AG08395 (cell line): ENCODE results near the gene URB2.
A peak's percentile ranks its signal among the peaks of the same experiment; 100 is the strongest.

Experiments
- DNase-seq: peaks from one replicate; pipeline ENCODE4 v3.0.0; 2012; ENCODE audit warnings: mixed read lengths, low spot score

Gene URB2

DNA sequence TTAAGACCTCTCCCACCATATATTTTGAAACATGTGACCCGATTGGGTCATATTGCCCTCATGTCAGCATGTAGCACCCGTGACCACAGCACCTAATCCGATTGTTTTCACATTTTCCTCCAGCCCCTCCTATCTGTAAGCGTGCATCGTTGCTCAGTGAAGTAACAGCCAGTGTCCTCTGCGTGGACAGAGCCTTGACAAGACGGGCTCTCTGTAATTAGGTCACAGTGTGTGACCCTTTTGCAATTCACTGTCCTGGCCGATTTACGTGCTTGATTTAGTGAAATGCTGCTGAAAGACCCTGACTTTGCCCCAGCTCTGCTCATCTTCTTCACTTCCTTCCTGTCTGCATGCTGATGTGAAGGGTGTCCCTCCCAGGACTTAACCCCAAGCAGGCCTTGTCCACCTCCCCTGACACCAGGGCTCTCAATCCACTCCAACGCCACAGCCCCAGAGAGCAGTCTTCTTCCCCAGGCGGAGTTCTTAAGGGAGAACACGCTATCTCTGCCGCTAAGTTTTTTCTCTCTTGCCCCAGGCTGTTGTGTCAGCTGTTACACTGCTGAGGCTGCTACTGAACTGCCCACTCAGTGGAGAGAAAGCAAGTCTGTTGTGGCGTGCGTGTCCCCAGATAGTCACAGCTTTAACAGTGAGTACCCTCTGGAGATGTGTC is 19.4 kb downstream of the URB2 start:
- no peak for DNase-seq

GRCh38 chr1:229648406-229648805 is 22.4 kb downstream of the URB2 start:
- no peak for DNase-seq

DNA sequence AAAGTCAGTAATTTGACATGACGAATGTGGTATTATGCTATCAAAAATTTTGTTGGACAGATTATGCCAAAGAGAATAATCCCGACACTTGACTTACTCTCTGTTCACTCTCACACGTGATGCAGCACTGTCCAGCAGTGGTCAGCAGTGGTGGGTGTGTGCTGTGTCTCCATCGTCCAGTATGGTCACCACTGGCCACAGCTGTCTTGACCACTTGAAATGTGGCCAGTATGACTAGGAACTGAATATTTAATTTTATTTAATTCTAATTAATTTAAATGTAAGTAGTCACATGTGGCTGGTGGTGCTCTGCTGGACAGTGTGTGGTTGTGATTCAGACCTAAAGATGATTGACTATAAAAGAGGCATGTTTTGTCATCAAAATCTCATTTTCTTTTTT is 24.0 kb downstream of the URB2 start:
- DNase-seq = no peak

- DNase-seq = no peak
Measured at GRCh38 chr1:229651546-229651945, 25.5 kb downstream of the URB2 start.

- no peak for DNase-seq
Measured at GRCh38 chr1:229653420-229653819, 27.4 kb downstream of the URB2 start.

DNA sequence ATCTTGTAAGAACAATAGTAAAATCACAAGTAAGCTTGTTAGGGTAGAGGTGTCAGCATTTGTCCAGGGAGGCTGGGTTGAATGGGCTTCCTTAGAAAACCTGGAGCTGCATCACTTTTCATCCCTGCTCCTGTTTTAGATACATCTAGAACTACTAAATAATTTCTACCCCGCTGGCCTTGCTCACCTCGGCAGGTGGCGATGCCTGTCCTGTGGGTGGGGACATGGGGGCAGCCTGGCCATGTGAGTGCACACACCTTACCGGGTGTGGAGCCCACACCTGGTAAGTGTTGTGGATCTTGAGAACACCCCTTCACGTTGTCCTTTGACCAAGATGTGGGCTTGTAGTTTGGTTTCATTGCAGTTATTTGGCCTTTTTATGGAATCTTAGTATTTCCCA is 29.7 kb downstream of the URB2 start:
- DNase-seq = no peak

DNA sequence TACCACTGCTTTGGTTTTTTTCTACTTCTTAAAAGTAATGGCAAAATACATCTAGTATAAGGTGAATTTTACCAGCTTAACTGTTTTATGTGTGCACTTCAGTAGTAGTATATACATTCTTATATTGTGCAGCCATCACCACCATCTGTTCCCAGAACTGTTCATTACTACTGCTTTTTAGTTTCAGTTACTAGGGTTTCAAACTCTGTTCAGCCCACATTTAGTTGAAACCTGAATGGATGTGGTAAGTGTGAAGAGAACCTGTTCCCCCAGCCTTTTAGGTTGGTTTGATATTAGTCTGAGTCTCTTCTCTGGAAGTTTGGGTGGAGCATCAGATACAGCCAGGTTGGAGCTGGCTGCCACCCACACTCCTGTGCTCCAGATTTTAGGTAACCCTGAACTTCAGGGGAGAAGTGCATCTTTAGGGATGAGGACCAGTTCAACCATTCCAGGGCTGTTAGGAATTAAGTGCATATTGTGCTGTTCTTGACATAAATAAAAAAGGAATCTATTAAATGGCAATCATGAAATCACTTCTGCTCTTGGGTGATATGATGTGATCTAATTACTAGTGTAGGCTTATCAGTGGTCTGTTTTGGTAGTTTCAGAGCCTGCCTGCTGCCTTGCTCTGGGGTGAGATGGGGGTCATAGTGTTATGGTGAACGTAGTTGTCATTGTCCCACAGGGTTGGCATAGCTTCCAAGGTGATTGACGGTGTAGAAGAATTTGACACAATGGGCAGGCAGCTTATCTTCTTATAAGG is 32.1 kb downstream of the URB2 start:
- DNase-seq = no peak

GRCh38 chr1:229661022-229661877 is 35.2 kb downstream of the URB2 start:
- peak; percentile 92 for DNase-seq

GRCh38 chr1:229661897-229662296 is 35.9 kb downstream of the URB2 start:
- no peak for DNase-seq

- no peak for DNase-seq
Measured at GRCh38 chr1:229664133-229664689, 38.2 kb downstream of the URB2 start.

DNA sequence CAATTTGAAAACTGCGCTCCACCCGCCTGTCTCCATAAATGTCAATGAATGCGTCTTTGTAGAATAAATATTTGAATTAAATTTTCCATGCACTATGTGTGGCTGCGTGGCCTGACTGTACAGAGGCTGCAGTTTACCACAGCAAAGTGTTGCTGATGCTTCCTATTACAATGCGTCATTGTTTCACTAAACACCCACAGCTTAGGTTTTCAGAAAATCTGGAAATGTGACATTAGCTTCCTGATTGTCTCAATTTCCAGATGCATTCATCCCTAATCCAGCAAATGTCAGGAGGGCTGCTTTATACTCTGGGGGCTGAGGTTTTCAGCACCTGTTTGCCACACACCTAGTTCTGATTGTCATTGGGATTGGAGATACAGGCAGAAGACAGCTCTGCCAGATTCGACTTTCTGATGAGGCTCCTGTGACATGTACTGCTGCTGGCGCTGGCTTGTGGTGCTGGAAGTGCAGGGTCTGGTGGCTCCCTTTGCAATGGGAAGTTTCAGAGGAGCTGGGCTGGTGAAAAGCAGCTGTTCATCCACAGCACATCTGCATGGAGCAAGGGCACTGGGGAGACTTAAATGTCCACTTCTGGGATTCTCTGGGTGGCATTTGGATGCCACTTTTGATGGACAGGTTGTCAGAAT is 40.0 kb downstream of the URB2 start:
- DNase-seq = no peak

- no peak for DNase-seq
Measured at GRCh38 chr1:229666585-229666984, 40.5 kb downstream of the URB2 start.

DNA sequence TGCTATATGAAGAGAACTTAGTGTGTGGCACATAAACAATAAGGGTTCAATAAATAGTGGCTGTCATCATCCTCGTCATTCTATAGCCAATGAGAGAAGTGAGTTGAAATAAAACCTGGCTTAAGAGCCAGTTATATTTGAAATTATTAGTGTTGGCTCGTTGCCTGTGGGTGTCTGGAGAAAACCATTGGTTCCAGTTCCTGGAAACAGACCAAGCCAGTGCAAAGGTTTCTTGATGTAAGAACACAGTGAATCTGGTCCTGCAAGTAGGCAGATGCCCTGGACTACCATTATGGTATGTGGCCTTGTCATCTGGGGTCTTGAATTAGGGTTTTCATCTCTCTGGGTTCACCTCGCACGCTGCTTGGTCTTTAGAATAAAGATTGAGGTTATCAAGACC is 43.3 kb downstream of the URB2 start:
- no peak for DNase-seq

DNA sequence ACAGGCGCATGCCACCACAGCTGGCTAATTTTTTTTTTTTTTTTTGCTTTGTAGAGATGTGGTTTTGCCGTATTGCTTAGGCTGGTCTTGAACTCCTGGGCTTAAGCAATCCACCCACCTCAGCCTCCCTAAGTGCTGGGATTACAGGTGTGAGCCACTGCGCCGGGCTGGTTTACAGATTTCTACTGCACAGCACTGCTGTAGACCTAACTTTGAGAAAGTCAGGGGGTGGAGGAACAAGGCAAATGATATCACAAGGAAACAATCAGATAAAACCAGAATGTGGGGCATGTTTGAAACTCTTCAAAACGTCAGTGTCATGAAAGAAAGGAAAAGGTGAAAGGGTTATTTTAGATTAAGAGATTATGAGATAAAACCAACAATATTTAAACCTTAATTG is 45.3 kb downstream of the URB2 start:
- DNase-seq = no peak

DNA sequence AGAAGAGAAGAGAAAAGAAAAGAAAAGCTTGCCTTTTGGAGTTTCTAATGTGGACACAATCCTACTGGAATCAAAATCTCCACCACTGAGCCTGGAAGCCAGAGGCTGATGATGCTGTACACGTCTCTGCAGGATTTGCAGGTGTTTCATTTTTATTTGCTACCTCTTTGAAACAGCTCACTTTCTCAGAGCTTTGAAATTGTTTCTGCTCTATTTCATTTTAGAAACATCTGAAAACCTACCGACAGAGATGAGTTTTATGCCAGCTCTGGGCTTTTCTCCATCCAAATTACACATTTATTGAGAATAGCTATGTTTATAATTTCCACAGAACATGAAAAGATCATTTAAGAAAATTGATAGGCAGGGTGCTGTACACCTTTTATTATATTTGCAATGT is 46.2 kb downstream of the URB2 start:
- no peak for DNase-seq

DNA sequence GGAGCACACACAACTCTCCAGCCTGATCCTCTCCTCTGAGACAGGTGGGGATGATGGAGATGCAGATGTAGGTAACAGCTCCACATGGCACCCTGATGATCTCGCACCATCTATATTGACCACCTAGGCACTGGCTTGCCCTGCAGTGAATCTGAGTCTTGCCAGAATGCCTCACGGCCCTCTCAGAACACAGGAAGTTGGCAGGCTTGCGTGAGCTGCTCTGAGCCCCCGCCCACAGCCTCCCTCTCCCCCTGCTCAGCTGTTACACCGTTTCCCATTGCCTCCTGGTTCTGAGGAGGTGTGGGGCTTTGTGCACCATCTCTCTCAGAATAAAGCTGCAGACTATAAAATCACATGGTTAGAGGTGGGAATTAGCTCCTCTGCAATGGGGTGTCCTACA is 48.0 kb downstream of the URB2 start:
- no peak for DNase-seq

DNA sequence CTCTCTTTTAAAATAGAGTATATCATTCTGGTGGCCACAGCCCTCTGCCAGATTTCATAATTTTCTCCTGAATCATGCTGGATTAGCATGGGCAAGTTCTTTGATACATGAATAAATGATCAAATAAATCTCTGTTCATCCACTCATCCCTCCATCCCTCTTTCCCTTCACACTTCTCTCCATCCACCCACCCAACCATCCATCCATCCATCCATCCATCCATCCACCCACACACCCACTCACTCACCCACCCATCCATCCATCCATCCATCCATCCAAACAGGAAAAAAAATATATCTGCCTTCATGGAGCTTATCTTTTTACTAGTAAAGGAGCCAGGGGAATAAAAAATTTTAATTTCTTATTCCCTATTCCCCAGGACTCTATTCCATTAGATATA is 49.3 kb downstream of the URB2 start:
- DNase-seq = no peak

DNA sequence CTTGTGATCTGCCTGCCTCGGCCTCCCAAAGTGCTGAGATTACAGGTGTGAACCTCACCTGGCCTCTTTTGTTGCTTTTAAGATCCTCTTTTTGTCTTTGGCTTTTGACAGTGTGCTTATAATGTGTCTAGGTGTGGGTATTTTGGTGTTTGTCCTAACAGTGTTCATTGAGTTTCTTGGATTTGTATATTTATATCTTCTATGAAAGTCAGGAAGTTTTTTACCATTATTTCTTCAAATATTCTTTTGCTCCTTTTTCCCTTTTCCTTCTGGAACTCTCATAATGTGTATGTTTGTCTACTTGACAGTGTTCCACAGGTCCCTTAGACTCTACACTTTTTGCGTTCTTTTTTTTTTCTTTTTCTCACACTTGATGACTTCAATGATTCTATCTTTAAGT is 59.1 kb downstream of the URB2 start:
- no peak for DNase-seq

GRCh38 chr1:229689273-229689672 is 63.2 kb downstream of the URB2 start:
- no peak for DNase-seq

DNA sequence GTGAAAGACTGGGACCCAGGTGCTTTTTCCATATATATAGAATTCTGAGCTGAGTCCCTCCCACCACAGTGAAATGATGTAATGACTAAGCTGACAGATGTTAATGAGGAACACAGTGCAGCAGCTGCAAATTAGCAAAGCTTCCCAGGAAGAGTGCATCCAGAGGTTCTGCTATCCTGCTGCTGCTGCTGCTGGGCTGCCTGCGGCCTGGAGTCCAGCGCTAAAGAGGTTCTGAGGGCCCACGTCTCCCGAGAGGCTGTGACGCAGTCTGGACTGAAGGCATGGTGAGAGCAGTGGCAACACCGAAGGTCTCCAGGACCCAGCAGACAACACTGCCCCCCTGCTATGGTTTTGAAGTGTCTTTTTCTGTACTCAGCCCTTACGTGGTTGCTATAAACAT is 63.9 kb downstream of the URB2 start:
- no peak for DNase-seq

DNA sequence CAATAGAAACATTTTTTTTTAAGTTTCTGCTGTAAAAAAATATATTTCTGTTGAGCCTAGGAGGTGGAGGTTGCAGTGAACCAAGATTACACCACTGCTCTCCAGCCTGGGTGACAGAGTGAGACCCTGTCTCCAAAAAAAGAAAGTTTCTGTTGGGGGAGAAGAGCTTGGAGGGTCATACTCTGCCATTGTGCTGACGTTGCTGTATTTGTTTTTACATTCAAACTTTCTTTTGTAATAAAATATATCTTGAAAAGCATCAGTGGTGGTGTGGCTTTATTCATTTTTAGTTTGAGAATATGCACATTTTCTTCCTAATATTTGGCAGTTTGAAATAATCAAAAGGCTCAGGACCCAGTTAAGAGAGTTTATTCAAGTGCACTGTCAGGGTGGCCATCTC is 64.6 kb downstream of the URB2 start:
- no peak for DNase-seq

GRCh38 chr1:229691362-229691761 is 65.3 kb downstream of the URB2 start:
- DNase-seq = no peak
